Panc1 (cell line): ENCODE data around the gene GMEB2. TPM values are rescaled to one million over a fixed set of nuclear protein-coding genes. Genes with fewer than 3 reads are reported as not detected.

ENCODE experiments used
- ATAC-seq: fragments of 200-7000 bp; cut with Tn5 transposase; 2 replicates; pipeline ENCODE4 v1.9.1; 2020; ENCODE audit warnings: mild to moderate bottlenecking, moderate library complexity
- BruUV-seq: library from RNA; stranded (reverse); fragments of 400-500 nt; replicated peaks from 2 replicates; lab custom pipeline; 2021; lab: Mats Ljungman, UMichigan
- CTCF ChIA-PET: fragments of 300-600 bp; sonication (Branson Sonifier 250); formaldehyde crosslinking; loops from one replicate; lab custom pipeline; 2022; ENCODE audit warnings: antibody characterized with exemption; lab: Charles Lee
- POLR2A ChIA-PET: fragments of 300-600 bp; sonication (Branson Sonifier 250); formaldehyde crosslinking; loops from one replicate; lab custom pipeline; 2022; ENCODE audit warnings: antibody characterized with exemption; lab: Charles Lee
- DNase-seq: peaks from one replicate; pipeline ENCODE4 v3.0.0-alpha.2; 2010; ENCODE audit warnings: low read depth, low spot score
- H3K27ac ChIP-seq: 2 replicates; pipeline ENCODE4 v1.5.1; 2011; ENCODE audit warnings: mild to moderate bottlenecking, low read length, inconsistent platforms
- H3K27me3 ChIP-seq: fragments of 200-500 bp; sonication (Bioruptor generic); 2 replicates; pipeline ENCODE4 v1.6.0; 2014; ENCODE audit warnings: low read length, inconsistent platforms; ENCODE audit not compliant: control insufficient read depth, insufficient read depth
- H3K36me3 ChIP-seq: fragments of 200-500 bp; sonication (Bioruptor generic); 2 replicates; pipeline ENCODE4 v1.5.1; 2014; ENCODE audit warnings: inconsistent platforms, mild to moderate bottlenecking, low read length, moderate library complexity; ENCODE audit not compliant: control insufficient read depth, insufficient read depth
- H3K4me1 ChIP-seq: 2 replicates; pipeline ENCODE4 v1.5.1; 2011; ENCODE audit warnings: inconsistent platforms, mild to moderate bottlenecking, low read length, moderate library complexity; ENCODE audit not compliant: control insufficient read depth, insufficient read depth
- H3K4me3 ChIP-seq, 2 experiments: 2 replicates each; pipeline ENCODE4 v1.5.1; 2011 to 2012; ENCODE audit warnings: low read depth in 2 of 2, low read length in 2 of 2, mild to moderate bottlenecking in 2 of 2, inconsistent platforms in 1 of 2, moderate library complexity in 1 of 2
- H3K9me3 ChIP-seq: fragments of 200-500 bp; sonication (Bioruptor generic); 2 replicates; pipeline ENCODE4 v1.5.1; 2014; ENCODE audit warnings: low read depth, mild to moderate bottlenecking, inconsistent platforms, low read length, moderate library complexity; ENCODE audit not compliant: control insufficient read depth, insufficient read depth
- CTCF ChIP-seq: fragments of 450-650 bp; IDR thresholded peaks from 2 replicates; pipeline ENCODE4 v1.5.1; 2017; ENCODE audit warnings: mild to moderate bottlenecking
- POLR2AphosphoS5 ChIP-seq: IDR thresholded peaks from 2 replicates; pipeline ENCODE4 v1.6.1; 2012; ENCODE audit warnings: mild to moderate bottlenecking, low read depth, low read length, moderate library complexity
- REST ChIP-seq, 2 experiments: IDR thresholded peaks; 2 replicates each; pipeline ENCODE4 v1.6.1; 2011 to 2012; ENCODE audit warnings: low read depth in 2 of 2, control low read depth in 1 of 2, low read length in 1 of 2, mild to moderate bottlenecking in 1 of 2, moderate library complexity in 1 of 2; ENCODE audit not compliant: insufficient read depth in 1 of 2
- SIN3A ChIP-seq: IDR thresholded peaks from 2 replicates; pipeline ENCODE4 v1.6.1; 2012; ENCODE audit warnings: low read depth, mild to moderate bottlenecking, low read length, moderate library complexity, borderline replicate concordance; ENCODE audit not compliant: insufficient read depth
- TCF7L2 ChIP-seq: IDR thresholded peaks from 2 replicates; pipeline ENCODE4 v1.6.1; 2011; ENCODE audit warnings: mild to moderate bottlenecking, low read depth, low read length, inconsistent platforms
- in situ Hi-C: cut with HindIII; loops from 2 replicates; pipeline ENCODE4 v1.10.0; 2016; ENCODE audit warnings: low sequenced_read_pairs, low pct_unique_long_range_greater_than_20kb
- intact Hi-C: fragments of 100-400 bp; cut with micrococcal nuclease; formaldehyde crosslinking; loops from one replicate; pipeline ENCODE4 v1.10.0; 2022; ENCODE audit not compliant: unreplicated experiment
- total RNA-seq: library from RNA; stranded (reverse); gene quantifications from one replicate; pipeline ENCODE4 v1.2.1, GENCODE V29; 2021; ENCODE audit not compliant: unreplicated experiment

GMEB2 gene
- total RNA-seq, 1 experiment from 2014 or later: 13.1 TPM

- no peak overlapping the region for H3K27ac ChIP-seq
- ChIA-PET CTCF (no interaction called here), POLR2A (no interaction called here)
- in situ Hi-C loops: no loop called here
- no peaks in the 10 kb centered on the region for H3K27me3 ChIP-seq
- no TSS peak for BruUV-seq
- no peaks in the 10 kb centered on the region for H3K36me3 ChIP-seq
- TF ChIP-seq POLR2AphosphoS5 (no peak), REST (IDR thresholded peaks at IDR 0.05; ENCODE audit: insufficient read depth in 1 of 2, low read depth in 2 of 2, low read length in 1 of 2) (no peak)
- no peak for DNase-seq
- no peak overlapping the region for H3K4me3 ChIP-seq
- no peak for ATAC-seq
- intact Hi-C loops: no loop called here
- no peaks in the 10 kb centered on the region for H3K9me3 ChIP-seq
- H3K4me1 ChIP-seq: no peaks in the 10 kb centered on the region
These were observed 40.1 kb downstream of the GMEB2 start for GRCh38 chr20:63586797-63587196.

- intact Hi-C loops: no loop called here
- no peak for ATAC-seq
- TF ChIP-seq CTCF (no peak), TCF7L2 (no peak), POLR2AphosphoS5 (no peak), REST (IDR thresholded peaks at IDR 0.05; ENCODE audit: insufficient read depth in 1 of 2, low read depth in 2 of 2, low read length in 1 of 2) (no peak), SIN3A (no peak)
- Histone ChIP-seq H3K9me3 (no peaks in the 10 kb centered on the region), H3K27me3 (no peaks in the 10 kb centered on the region), H3K27ac (no peak overlapping the region), H3K36me3 (no peaks in the 10 kb centered on the region), H3K4me1 (no peaks in the 10 kb centered on the region), H3K4me3 (no peak overlapping the region)
- ChIA-PET POLR2A (no interaction called here), CTCF (no interaction called here)
- no peak for DNase-seq
- no TSS peak for BruUV-seq
- in situ Hi-C loops: no loop called here
These were observed 41.0 kb downstream of the GMEB2 start for GRCh38 chr20:63585616-63586565.
